Neural cell (in vitro differentiated cells): Measurements from ENCODE around the gene SNCB.

Experiments used
- CTCF ChIP-seq: fragments of 450-650 bp; IDR thresholded peaks from 2 replicates; pipeline ENCODE4 v1.5.1; 2014; ENCODE audit warnings: antibody characterized with exemption, mild to moderate bottlenecking, moderate library complexity; ENCODE audit not compliant: poor library complexity, severe bottlenecking
- EP300 ChIP-seq: fragments of 450-650 bp; conservative IDR thresholded peaks from 2 replicates; pipeline ENCODE4 v1.6.1; 2014; ENCODE audit warnings: antibody characterized with exemption, mild to moderate bottlenecking, moderate library complexity; ENCODE audit not compliant: poor library complexity, severe bottlenecking
- EZH2 ChIP-seq: fragments of 200-600, 300-800 bp; shearing (Covaris generic), sonication (generic); IDR thresholded peaks from 2 replicates; pipeline ENCODE4 v1.6.1; 2014; ENCODE audit warnings: antibody characterized with exemption, low read length, borderline replicate concordance, mild to moderate bottlenecking; ENCODE audit not compliant: insufficient read depth, poor library complexity, severe bottlenecking
- POLR2AphosphoS5 ChIP-seq: IDR thresholded peaks from 2 replicates; pipeline ENCODE4 v1.6.1; 2012
- RAD21 ChIP-seq: fragments of 450-650 bp; conservative IDR thresholded peaks from 2 replicates; pipeline ENCODE4 v1.6.1; 2014; ENCODE audit warnings: antibody characterized with exemption, mild to moderate bottlenecking, moderate library complexity
- TAF1 ChIP-seq: IDR thresholded peaks from 2 replicates; pipeline ENCODE4 v1.6.1; 2012; ENCODE audit warnings: low read depth

- no peak for TF ChIP-seq CTCF
- TF ChIP-seq POLR2AphosphoS5, result no peak
- TF ChIP-seq EZH2, result no peak
- TF ChIP-seq TAF1, result no peak
- TF ChIP-seq EP300, result no peak
- TF ChIP-seq RAD21, result no peak
These were observed 29.6 kb upstream of the SNCB start for GRCh38 chr5:176659860-176660461.
